Vagina (tissue), 2 donors: ENCODE measurements around the gene PDX1.

Experiments
- CTCF ChIP-seq, 3 experiments: fragments of 450-650 bp in 2 of 3; fragments of 200-600 bp in 1 of 3; sonication (generic) in 1 of 3; IDR thresholded peaks; one replicate each; pipeline ENCODE4 v1.5.1; 2017 to 2019; ENCODE audit warnings: antibody characterized with exemption in 3 of 3, mild to moderate bottlenecking in 2 of 3, moderate library complexity in 2 of 3
- POLR2A ChIP-seq, 2 donors: fragments of 450-650 bp; IDR thresholded peaks; one replicate each; pipeline ENCODE4 v1.6.1; 2017; ENCODE audit warnings: antibody characterized with exemption in 2 of 2, mild to moderate bottlenecking in 2 of 2, moderate library complexity in 2 of 2

GRCh38 chr13:27964741-27965323 lies 45.0 kb downstream of the PDX1 start:
- TF ChIP-seq CTCF (IDR thresholded peaks at IDR 0.05) = no peak
- TF ChIP-seq POLR2A (IDR thresholded peaks at IDR 0.05) = no peak
